Calu3 (cell line): ENCODE data around the gene CGN. TPM values are rescaled to one million over a fixed set of nuclear protein-coding genes. Genes with fewer than 3 reads are reported as not detected.
A peak's percentile ranks its signal among the peaks of the same experiment; 100 is the strongest.

Experiments
- BruUV-seq: library from RNA; stranded (reverse); fragments of 400-500 nt; replicated peaks from 2 replicates; lab custom pipeline; 2021; lab: Mats Ljungman, UMichigan
- CTCF ChIA-PET: fragments of 300-600 bp; sonication (Branson Sonifier 250); formaldehyde crosslinking; loops from one replicate; lab custom pipeline; 2022; ENCODE audit warnings: antibody characterized with exemption; lab: Charles Lee
- DNase-seq: peaks from one replicate; pipeline ENCODE4 v3.0.0; 2022
- H3K27ac Mint-ChIP-seq: one replicate; pipeline ENCODE4 v1.8.0; 2022; ENCODE audit warnings: mixed read lengths; ENCODE audit not compliant: unreplicated experiment
- H3K27me3 Mint-ChIP-seq: one replicate; pipeline ENCODE4 v1.8.0; 2022; ENCODE audit warnings: mixed read lengths; ENCODE audit not compliant: unreplicated experiment
- H3K36me3 Mint-ChIP-seq: one replicate; pipeline ENCODE4 v1.8.0; 2022; ENCODE audit warnings: mild to moderate bottlenecking, moderate library complexity, mixed read lengths; ENCODE audit not compliant: insufficient read depth, unreplicated experiment
- H3K4me1 Mint-ChIP-seq: one replicate; pipeline ENCODE4 v1.8.0; 2022; ENCODE audit warnings: mild to moderate bottlenecking, low read depth, mixed read lengths; ENCODE audit not compliant: unreplicated experiment
- H3K4me3 Mint-ChIP-seq: one replicate; pipeline ENCODE4 v1.8.0; 2022; ENCODE audit warnings: mild to moderate bottlenecking, low read depth, moderate library complexity, mixed read lengths; ENCODE audit not compliant: unreplicated experiment
- H3K9me3 Mint-ChIP-seq: one replicate; pipeline ENCODE4 v1.8.0; 2022; ENCODE audit warnings: low read depth, mixed read lengths; ENCODE audit not compliant: unreplicated experiment
- CTCF ChIP-seq: fragments of 200-600 bp; IDR thresholded peaks from one replicate; pipeline ENCODE4 v1.8.0; 2022; ENCODE audit warnings: antibody characterized with exemption; ENCODE audit not compliant: unreplicated experiment
- intact Hi-C: fragments of 100-400 bp; cut with micrococcal nuclease; formaldehyde crosslinking; loops from one replicate; pipeline ENCODE4 v1.10.0; 2022; ENCODE audit not compliant: unreplicated experiment
- total RNA-seq: library from RNA; stranded (reverse); gene quantifications from 2 replicates; pipeline ENCODE4 v1.2.3, GENCODE V29; 2022

CGN gene
- total RNA-seq, 1 experiment from 2014 or later = 113 TPM

GRCh38 chr1:151542710-151543129, 31.5 kb downstream of the CGN start:
- no TSS peak for BruUV-seq
- H3K27ac Mint-ChIP-seq = peak overlapping the region; percentile 92
- no peak for TF ChIP-seq CTCF
- H3K36me3 Mint-ChIP-seq = peaks cover 73% of the 10 kb centered on the region
- peaks cover 53% of the 10 kb centered on the region for H3K4me1 Mint-ChIP-seq
- H3K4me3 Mint-ChIP-seq = peak overlapping the region; percentile 86
- intact Hi-C loops = loop anchor here (5.0 to 10.0 kb wide), 2 partner anchors 52 to 195 kb away; no protein-coding TSS in a partner anchor
- no peaks in the 10 kb centered on the region for H3K9me3 Mint-ChIP-seq
- H3K27me3 Mint-ChIP-seq = no peaks in the 10 kb centered on the region
- CTCF ChIA-PET = interaction anchor here (0.5 kb wide), 1 partner anchor 69 kb away, joined by 4 read pairs; no protein-coding TSS in a partner anchor
- DNase-seq = no peak

GRCh38 chr1:151545542-151545941, 34.4 kb downstream of the CGN start:
- Mint-ChIP-seq H3K27ac (peak overlapping the region; percentile 69), H3K4me1 (peaks cover 79% of the 10 kb centered on the region), H3K9me3 (no peaks in the 10 kb centered on the region), H3K4me3 (no peak overlapping the region), H3K27me3 (no peaks in the 10 kb centered on the region), H3K36me3 (peaks cover 67% of the 10 kb centered on the region)
- no TSS peak for BruUV-seq
- no peak for TF ChIP-seq CTCF
- intact Hi-C loops = loop anchor here (10.0 kb wide), 1 partner anchor 49 kb away; no protein-coding TSS in a partner anchor
- DNase-seq = no peak
- CTCF ChIA-PET = no interaction called here

- no peak for TF ChIP-seq CTCF
- peaks cover 59% of the 10 kb centered on the region for H3K36me3 Mint-ChIP-seq
- H3K27me3 Mint-ChIP-seq = no peaks in the 10 kb centered on the region
- no peak for DNase-seq
- peak overlapping the region; percentile 45 for H3K4me3 Mint-ChIP-seq
- intact Hi-C loops = loop anchor here (10.0 kb wide), 1 partner anchor 49 kb away; no protein-coding TSS in a partner anchor
- peak overlapping the region; percentile 74 for H3K27ac Mint-ChIP-seq
- peaks cover 84% of the 10 kb centered on the region for H3K4me1 Mint-ChIP-seq
- no peaks in the 10 kb centered on the region for H3K9me3 Mint-ChIP-seq
- CTCF ChIA-PET = interaction anchor here (0.6 to 2.7 kb wide), 5 partner anchors 13 to 167 kb away, joined by 3 to 7 read pairs (median 4); no protein-coding TSS in a partner anchor
- BruUV-seq = no TSS peak
Observed at GRCh38 chr1:151546011-151546925, 35.1 kb downstream of the CGN start.

- TF ChIP-seq CTCF = no peak
- peaks cover 86% of the 10 kb centered on the region for H3K4me1 Mint-ChIP-seq
- no peaks in the 10 kb centered on the region for H3K9me3 Mint-ChIP-seq
- BruUV-seq = no TSS peak
- CTCF ChIA-PET = interaction anchor here (0.6 to 2.7 kb wide), 7 partner anchors 12 to 279 kb away, joined by 3 to 7 read pairs (median 4); no protein-coding TSS in a partner anchor
- intact Hi-C loops = loop anchor here (10.0 kb wide), 1 partner anchor 47 kb away; no protein-coding TSS in a partner anchor
- no peaks in the 10 kb centered on the region for H3K27me3 Mint-ChIP-seq
- peak; percentile 93 for DNase-seq
- peaks cover 49% of the 10 kb centered on the region for H3K36me3 Mint-ChIP-seq
- peak overlapping the region; percentile 74 for H3K27ac Mint-ChIP-seq
- peak overlapping the region; percentile 45 for H3K4me3 Mint-ChIP-seq
Observed at GRCh38 chr1:151547119-151547899, 36.1 kb downstream of the CGN start.
